Measurements from ENCODE around the gene NEMP1. TPM values are rescaled to one million over a fixed set of nuclear protein-coding genes. Genes with fewer than 3 reads are reported as not detected.
A peak's percentile ranks its signal among the peaks of the same experiment; 100 is the strongest.

The NEMP1 gene
- total RNA-seq, 1 donor from 2014 or later: 11.0 TPM

GRCh38 chr12:57005980-57006808, 72.4 kb downstream of the NEMP1 start, which contains the start of gene ZBTB39:
TSS of gene ZBTB39 (minus strand) at chr12:57006546. CDS start at chr12:57004917, 1,629 bp downstream.
- Histone ChIP-seq H3K9me3 (ENCODE audit: control insufficient read depth in 3 of 3, low read length in 3 of 3) (no peaks in the 10 kb centered on the region), H3K27me3 (ENCODE audit: control insufficient read depth in 3 of 3, insufficient read depth in 3 of 3, low read length in 3 of 3) (no peaks in the 10 kb centered on the region), H3K9ac (ENCODE audit: low read depth in 1 of 3, low read length in 3 of 3) (peak within 1 kb of the TSS; percentile 73 to 90 (median 88)), H3K4me1 (ENCODE audit: control insufficient read depth in 3 of 3, insufficient read depth in 3 of 3, low read length in 3 of 3) (peaks cover 14 to 26% (median 17%) of the 10 kb centered on the region in 3 donors), H3K27ac (ENCODE audit: low read depth, low read length) (peak within 1 kb of the TSS; percentile 40), H3K36me3 (ENCODE audit: control insufficient read depth in 3 of 3, insufficient read depth in 3 of 3, low read length in 3 of 3) (peaks cover 34 to 35% (median 34%) of the 10 kb centered on the region in 3 donors), H3K4me3 (ENCODE audit: low read length in 3 of 3) (peak within 1 kb of the TSS; percentile 79 to 84 (median 80))

Other genes with a start within 250 kb of the NEMP1 start
- not detected for gene SDR9C7, start 144.4 kb downstream of the NEMP1 start, total RNA-seq
- 0.52 TPM for gene RDH16, start 121.2 kb downstream of the NEMP1 start, total RNA-seq
- gene ZBTB39, start 72.2 kb downstream of the NEMP1 start, total RNA-seq: 5.7 TPM
- not detected for gene TAC3, start 62.3 kb downstream of the NEMP1 start, total RNA-seq
- not detected for gene MYO1A, start 28.7 kb downstream of the NEMP1 start, total RNA-seq
- gene NAB2, start 10.3 kb upstream of the NEMP1 start, total RNA-seq: 38.1 TPM
- 31.8 TPM for gene STAT6, start 32.6 kb upstream of the NEMP1 start, total RNA-seq
- gene LRP1, start 49.7 kb upstream of the NEMP1 start, total RNA-seq: 118 TPM
- gene LRP1-AS, start 68.8 kb upstream of the NEMP1 start, total RNA-seq: 1.0 TPM
- not detected for gene NXPH4, start 138.0 kb upstream of the NEMP1 start, total RNA-seq
- 91.3 TPM for gene SHMT2, start 150.9 kb upstream of the NEMP1 start, total RNA-seq
- 166 TPM for gene STAC3, start 172.4 kb upstream of the NEMP1 start, total RNA-seq